GM12878 (cell line): ENCODE measurements around the gene CDC5L. TPM values are rescaled to one million over a fixed set of nuclear protein-coding genes. Genes with fewer than 3 reads are reported as not detected.

Experiments used
- FOXK2 ChIP-seq: fragments of 450-650 bp; IDR thresholded peaks from 2 replicates; pipeline ENCODE4 v1.6.1; 2017; ENCODE audit warnings: mild to moderate bottlenecking, moderate library complexity
- GABPA ChIP-seq: IDR thresholded peaks from 2 replicates; pipeline ENCODE4 v1.6.1; 2014; ENCODE audit warnings: antibody characterized with exemption, low read depth, mild to moderate bottlenecking, inconsistent platforms
- MEF2A ChIP-seq: IDR thresholded peaks from 2 replicates; pipeline ENCODE4 v1.6.1; 2011; ENCODE audit warnings: low read depth, mild to moderate bottlenecking, low read length, moderate library complexity; ENCODE audit not compliant: insufficient read depth
- MTA3 ChIP-seq: IDR thresholded peaks from 2 replicates; pipeline ENCODE4 v1.6.1; 2012; ENCODE audit warnings: low read length, inconsistent platforms, borderline replicate concordance
- NR2C1 ChIP-seq: fragments of 450-650 bp; IDR thresholded peaks from 2 replicates; pipeline ENCODE4 v1.6.1; 2017; ENCODE audit warnings: antibody characterized with exemption, mild to moderate bottlenecking, moderate library complexity
- RFX5 ChIP-seq: IDR thresholded peaks from 2 replicates; pipeline ENCODE4 v1.6.1; 2011; ENCODE audit warnings: low read depth, low read length, improper control_type of control experiment
- RUNX3 ChIP-seq: IDR thresholded peaks from 2 replicates; pipeline ENCODE4 v1.6.1; 2012; ENCODE audit warnings: low read length, inconsistent platforms
- SMAD5 ChIP-seq: IDR thresholded peaks from 2 replicates; pipeline ENCODE4 v1.6.1; 2016; ENCODE audit warnings: antibody characterized with exemption, low read depth
- YBX1 ChIP-seq: fragments of 450-650 bp; IDR thresholded peaks from 2 replicates; pipeline ENCODE4 v1.6.1; 2016; ENCODE audit warnings: antibody characterized with exemption
- polyA plus RNA-seq, 11 experiments: library from polyadenylated mRNA; depleted of rRNA in 4 of 11; unstranded in 6 of 11; stranded (reverse) in 5 of 11; fragments of >200 nt; fragmentation: Nextera tagmentation in 4 of 11; fragmentation: Illumina TruSeq in 1 of 11; extraction: Ambion mirVana in 4 of 11; extraction: Trizol in 1 of 11; gene quantifications; 1 replicate in 1 of 11; 2 replicates in 10 of 11; pipeline versions ENCODE4 v1.2.1 to v1.2.3, GENCODE V29; 2011 to 2016; ENCODE audit warnings: inconsistent platforms in 2 of 11, missing spikeins in 2 of 11, low read depth in 1 of 11
- total RNA-seq, 4 experiments: library from RNA; depleted of rRNA in 3 of 4; stranded (reverse); fragments of >200 nt in 3 of 4; fragmentation: Illumina TruSeq in 1 of 4; extraction: Trizol in 1 of 4; gene quantifications; 2 replicates each; pipeline versions ENCODE4 v1.2.1 to v1.2.3, GENCODE V29; 2013 to 2021
- TF ChIP-seq, protein P1 (sequence below): fragments of 150-350 bp; IDR thresholded peaks from 2 replicates; pipeline ENCODE4 v1.6.1; 2014; ENCODE audit warnings: mild to moderate bottlenecking, low read depth, low read length
- TF ChIP-seq, protein P2 (sequence below): fragments of 450-650 bp; IDR thresholded peaks from 2 replicates; pipeline ENCODE4 v1.6.1; 2016; ENCODE audit warnings: mild to moderate bottlenecking
- TF ChIP-seq, protein P3 (sequence below): fragments of 450-650 bp; IDR thresholded peaks from 2 replicates; pipeline ENCODE4 v1.6.1; 2017; ENCODE audit warnings: antibody characterized with exemption, mild to moderate bottlenecking, moderate library complexity
- TF ChIP-seq, protein P4 (sequence below): fragments of 450-650 bp; IDR thresholded peaks from 2 replicates; pipeline ENCODE4 v1.6.1; 2017; ENCODE audit warnings: mild to moderate bottlenecking, low read depth, inconsistent platforms; ENCODE audit not compliant: poor library complexity, severe bottlenecking
- TF ChIP-seq, protein P5 (sequence below): fragments of 450-650 bp; IDR thresholded peaks from 2 replicates; pipeline ENCODE4 v1.6.1; 2017; ENCODE audit warnings: mild to moderate bottlenecking, moderate library complexity
- TF ChIP-seq, protein P6 (sequence below): fragments of 450-650 bp; IDR thresholded peaks from 2 replicates; pipeline ENCODE4 v1.6.1; 2016; ENCODE audit warnings: mild to moderate bottlenecking

CDC5L gene
- total and polyA plus RNA-seq, 10 of the 15 experiments (the other 5 are each of a cell fraction or from before 2014, with no cell fraction given), result 13.2 to 29.4 (median 18.8) TPM

DNA sequence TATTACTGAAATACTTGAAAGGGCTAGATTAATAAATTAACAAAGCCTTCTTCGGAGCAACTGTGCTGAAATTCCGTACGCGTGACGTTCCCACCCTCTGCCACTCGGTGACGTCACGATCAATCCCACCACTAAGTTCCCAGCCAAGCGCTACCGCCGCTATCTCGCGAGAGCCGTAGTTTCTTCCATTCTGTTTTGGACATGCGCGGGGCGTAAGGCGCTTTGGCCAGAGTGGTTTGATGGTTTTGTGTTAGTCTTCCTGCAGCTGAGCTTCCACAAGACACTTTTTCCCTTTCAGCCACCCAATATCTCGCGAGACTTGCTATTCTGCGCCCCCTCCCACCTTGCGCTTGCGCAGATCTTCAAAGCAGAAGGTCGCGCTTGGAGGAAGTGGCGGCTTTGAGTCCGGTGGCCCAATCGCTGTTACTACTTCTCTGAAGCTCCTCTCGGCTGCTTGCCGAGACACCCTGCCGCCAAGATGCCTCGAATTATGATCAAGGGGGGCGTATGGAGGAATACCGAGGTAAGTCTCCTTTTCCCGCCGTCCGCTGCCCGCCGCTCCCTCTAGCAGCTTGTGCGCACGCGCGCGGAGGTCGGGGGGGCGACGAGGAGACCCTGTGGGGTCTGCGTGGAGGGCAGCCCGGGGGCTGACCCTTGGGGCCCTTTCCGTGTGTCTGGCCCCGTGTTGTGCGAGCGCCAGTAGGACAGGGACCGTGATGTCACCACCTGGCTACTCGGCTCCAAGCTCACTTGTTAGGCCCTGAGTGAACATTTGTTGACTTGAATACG is at the start of gene CDC5L (continued):
- TF ChIP-seq FOXK2 (no peak), RUNX3 (peak; percentile 69), MTA3 (no peak), NR2C1 (peak; percentile 53), RFX5 (no peak), SMAD5 (peak; percentile 97), YBX1 (no peak), MEF2A (no peak), GABPA (no peak)
- TF ChIP-seq, protein P1, sequence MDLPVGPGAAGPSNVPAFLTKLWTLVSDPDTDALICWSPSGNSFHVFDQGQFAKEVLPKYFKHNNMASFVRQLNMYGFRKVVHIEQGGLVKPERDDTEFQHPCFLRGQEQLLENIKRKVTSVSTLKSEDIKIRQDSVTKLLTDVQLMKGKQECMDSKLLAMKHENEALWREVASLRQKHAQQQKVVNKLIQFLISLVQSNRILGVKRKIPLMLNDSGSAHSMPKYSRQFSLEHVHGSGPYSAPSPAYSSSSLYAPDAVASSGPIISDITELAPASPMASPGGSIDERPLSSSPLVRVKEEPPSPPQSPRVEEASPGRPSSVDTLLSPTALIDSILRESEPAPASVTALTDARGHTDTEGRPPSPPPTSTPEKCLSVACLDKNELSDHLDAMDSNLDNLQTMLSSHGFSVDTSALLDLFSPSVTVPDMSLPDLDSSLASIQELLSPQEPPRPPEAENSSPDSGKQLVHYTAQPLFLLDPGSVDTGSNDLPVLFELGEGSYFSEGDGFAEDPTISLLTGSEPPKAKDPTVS, result 0 out of 2 replicates have a peak, but pooled peaks have one; percentile 6
- TF ChIP-seq, protein P2, sequence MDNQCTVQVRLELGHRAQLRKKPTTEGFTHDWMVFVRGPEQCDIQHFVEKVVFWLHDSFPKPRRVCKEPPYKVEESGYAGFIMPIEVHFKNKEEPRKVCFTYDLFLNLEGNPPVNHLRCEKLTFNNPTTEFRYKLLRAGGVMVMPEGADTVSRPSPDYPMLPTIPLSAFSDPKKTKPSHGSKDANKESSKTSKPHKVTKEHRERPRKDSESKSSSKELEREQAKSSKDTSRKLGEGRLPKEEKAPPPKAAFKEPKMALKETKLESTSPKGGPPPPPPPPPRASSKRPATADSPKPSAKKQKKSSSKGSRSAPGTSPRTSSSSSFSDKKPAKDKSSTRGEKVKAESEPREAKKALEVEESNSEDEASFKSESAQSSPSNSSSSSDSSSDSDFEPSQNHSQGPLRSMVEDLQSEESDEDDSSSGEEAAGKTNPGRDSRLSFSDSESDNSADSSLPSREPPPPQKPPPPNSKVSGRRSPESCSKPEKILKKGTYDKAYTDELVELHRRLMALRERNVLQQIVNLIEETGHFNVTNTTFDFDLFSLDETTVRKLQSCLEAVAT, result peak; percentile 84
- TF ChIP-seq, protein P3, sequence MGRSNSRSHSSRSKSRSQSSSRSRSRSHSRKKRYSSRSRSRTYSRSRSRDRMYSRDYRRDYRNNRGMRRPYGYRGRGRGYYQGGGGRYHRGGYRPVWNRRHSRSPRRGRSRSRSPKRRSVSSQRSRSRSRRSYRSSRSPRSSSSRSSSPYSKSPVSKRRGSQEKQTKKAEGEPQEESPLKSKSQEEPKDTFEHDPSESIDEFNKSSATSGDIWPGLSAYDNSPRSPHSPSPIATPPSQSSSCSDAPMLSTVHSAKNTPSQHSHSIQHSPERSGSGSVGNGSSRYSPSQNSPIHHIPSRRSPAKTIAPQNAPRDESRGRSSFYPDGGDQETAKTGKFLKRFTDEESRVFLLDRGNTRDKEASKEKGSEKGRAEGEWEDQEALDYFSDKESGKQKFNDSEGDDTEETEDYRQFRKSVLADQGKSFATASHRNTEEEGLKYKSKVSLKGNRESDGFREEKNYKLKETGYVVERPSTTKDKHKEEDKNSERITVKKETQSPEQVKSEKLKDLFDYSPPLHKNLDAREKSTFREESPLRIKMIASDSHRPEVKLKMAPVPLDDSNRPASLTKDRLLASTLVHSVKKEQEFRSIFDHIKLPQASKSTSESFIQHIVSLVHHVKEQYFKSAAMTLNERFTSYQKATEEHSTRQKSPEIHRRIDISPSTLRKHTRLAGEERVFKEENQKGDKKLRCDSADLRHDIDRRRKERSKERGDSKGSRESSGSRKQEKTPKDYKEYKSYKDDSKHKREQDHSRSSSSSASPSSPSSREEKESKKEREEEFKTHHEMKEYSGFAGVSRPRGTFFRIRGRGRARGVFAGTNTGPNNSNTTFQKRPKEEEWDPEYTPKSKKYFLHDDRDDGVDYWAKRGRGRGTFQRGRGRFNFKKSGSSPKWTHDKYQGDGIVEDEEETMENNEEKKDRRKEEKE, result no peak
- TF ChIP-seq, protein P4, sequence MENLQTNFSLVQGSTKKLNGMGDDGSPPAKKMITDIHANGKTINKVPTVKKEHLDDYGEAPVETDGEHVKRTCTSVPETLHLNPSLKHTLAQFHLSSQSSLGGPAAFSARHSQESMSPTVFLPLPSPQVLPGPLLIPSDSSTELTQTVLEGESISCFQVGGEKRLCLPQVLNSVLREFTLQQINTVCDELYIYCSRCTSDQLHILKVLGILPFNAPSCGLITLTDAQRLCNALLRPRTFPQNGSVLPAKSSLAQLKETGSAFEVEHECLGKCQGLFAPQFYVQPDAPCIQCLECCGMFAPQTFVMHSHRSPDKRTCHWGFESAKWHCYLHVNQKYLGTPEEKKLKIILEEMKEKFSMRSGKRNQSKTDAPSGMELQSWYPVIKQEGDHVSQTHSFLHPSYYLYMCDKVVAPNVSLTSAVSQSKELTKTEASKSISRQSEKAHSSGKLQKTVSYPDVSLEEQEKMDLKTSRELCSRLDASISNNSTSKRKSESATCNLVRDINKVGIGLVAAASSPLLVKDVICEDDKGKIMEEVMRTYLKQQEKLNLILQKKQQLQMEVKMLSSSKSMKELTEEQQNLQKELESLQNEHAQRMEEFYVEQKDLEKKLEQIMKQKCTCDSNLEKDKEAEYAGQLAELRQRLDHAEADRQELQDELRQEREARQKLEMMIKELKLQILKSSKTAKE, result peak; percentile 50
- TF ChIP-seq, protein P5, sequence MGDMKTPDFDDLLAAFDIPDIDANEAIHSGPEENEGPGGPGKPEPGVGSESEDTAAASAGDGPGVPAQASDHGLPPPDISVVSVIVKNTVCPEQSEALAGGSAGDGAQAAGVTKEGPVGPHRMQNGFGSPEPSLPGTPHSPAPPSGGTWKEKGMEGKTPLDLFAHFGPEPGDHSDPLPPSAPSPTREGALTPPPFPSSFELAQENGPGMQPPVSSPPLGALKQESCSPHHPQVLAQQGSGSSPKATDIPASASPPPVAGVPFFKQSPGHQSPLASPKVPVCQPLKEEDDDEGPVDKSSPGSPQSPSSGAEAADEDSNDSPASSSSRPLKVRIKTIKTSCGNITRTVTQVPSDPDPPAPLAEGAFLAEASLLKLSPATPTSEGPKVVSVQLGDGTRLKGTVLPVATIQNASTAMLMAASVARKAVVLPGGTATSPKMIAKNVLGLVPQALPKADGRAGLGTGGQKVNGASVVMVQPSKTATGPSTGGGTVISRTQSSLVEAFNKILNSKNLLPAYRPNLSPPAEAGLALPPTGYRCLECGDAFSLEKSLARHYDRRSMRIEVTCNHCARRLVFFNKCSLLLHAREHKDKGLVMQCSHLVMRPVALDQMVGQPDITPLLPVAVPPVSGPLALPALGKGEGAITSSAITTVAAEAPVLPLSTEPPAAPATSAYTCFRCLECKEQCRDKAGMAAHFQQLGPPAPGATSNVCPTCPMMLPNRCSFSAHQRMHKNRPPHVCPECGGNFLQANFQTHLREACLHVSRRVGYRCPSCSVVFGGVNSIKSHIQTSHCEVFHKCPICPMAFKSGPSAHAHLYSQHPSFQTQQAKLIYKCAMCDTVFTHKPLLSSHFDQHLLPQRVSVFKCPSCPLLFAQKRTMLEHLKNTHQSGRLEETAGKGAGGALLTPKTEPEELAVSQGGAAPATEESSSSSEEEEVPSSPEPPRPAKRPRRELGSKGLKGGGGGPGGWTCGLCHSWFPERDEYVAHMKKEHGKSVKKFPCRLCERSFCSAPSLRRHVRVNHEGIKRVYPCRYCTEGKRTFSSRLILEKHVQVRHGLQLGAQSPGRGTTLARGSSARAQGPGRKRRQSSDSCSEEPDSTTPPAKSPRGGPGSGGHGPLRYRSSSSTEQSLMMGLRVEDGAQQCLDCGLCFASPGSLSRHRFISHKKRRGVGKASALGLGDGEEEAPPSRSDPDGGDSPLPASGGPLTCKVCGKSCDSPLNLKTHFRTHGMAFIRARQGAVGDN, result no peak; the same call in none of the 2 replicates
- TF ChIP-seq, protein P6, sequence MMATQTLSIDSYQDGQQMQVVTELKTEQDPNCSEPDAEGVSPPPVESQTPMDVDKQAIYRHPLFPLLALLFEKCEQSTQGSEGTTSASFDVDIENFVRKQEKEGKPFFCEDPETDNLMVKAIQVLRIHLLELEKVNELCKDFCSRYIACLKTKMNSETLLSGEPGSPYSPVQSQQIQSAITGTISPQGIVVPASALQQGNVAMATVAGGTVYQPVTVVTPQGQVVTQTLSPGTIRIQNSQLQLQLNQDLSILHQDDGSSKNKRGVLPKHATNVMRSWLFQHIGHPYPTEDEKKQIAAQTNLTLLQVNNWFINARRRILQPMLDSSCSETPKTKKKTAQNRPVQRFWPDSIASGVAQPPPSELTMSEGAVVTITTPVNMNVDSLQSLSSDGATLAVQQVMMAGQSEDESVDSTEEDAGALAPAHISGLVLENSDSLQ, result peak; percentile 80
